Lung (tissue), 12 donors: ENCODE data around the gene HS3ST2. TPM values are rescaled to one million over a fixed set of nuclear protein-coding genes. Genes with fewer than 3 reads are reported as not detected.

Source experiments
- ATAC-seq: fragments of 200-7000 bp; cut with Tn5 transposase; one replicate; pipeline ENCODE4 v1.9.1; 2020; ENCODE audit warnings: moderate number of reproducible peaks; ENCODE audit not compliant: insufficient read depth, low FRiP score
- DNase-seq, 3 donors: peaks; one replicate each; pipeline ENCODE4 v3.0.0-alpha.2; 2013 to 2017
- H3K27ac ChIP-seq, 2 donors: one replicate each; pipeline ENCODE4 v1.5.1; 2013; ENCODE audit warnings: mild to moderate bottlenecking in 2 of 2, moderate library complexity in 2 of 2, control low read depth in 1 of 2, inconsistent platforms in 1 of 2, low read depth in 1 of 2, low read length in 1 of 2
- H3K27me3 ChIP-seq, 3 donors: one replicate each; pipeline ENCODE4 v1.5.1; 2013; ENCODE audit warnings: low read length in 2 of 3; ENCODE audit not compliant: control insufficient read depth in 3 of 3, insufficient read depth in 3 of 3
- H3K36me3 ChIP-seq, 4 donors: one replicate each; pipeline ENCODE4 v1.5.1; 2013; ENCODE audit warnings: low read length in 4 of 4, mild to moderate bottlenecking in 1 of 4, moderate library complexity in 1 of 4; ENCODE audit not compliant: control insufficient read depth in 4 of 4, insufficient read depth in 4 of 4
- H3K4me1 ChIP-seq, 5 donors: one replicate each; pipeline ENCODE4 v1.5.1; 2013; ENCODE audit warnings: low read length in 5 of 5, mild to moderate bottlenecking in 2 of 5, moderate library complexity in 1 of 5; ENCODE audit not compliant: control insufficient read depth in 5 of 5, insufficient read depth in 5 of 5
- H3K4me3 ChIP-seq: one replicate; pipeline ENCODE4 v1.5.1; 2013; ENCODE audit warnings: mild to moderate bottlenecking, control low read depth, moderate library complexity
- H3K9ac ChIP-seq, 2 donors: one replicate each; pipeline ENCODE4 v1.5.1; 2013; ENCODE audit warnings: low read length in 2 of 2, control low read depth in 1 of 2; ENCODE audit not compliant: insufficient read depth in 1 of 2
- H3K9me3 ChIP-seq, 4 donors: one replicate each; pipeline ENCODE4 v1.5.1; 2013; ENCODE audit warnings: low read length in 3 of 4, mild to moderate bottlenecking in 1 of 4, moderate library complexity in 1 of 4; ENCODE audit not compliant: control insufficient read depth in 4 of 4, insufficient read depth in 3 of 4
- WGBS, 2 donors: extraction: QIAGEN DNeasy Blood & Tissue Kit; methylation state at CpG; one replicate each; pipeline ENCODE4 v1.1.7; 2013; 5-methylcytosine and 5-hydroxymethylcytosine counted together
- polyA plus RNA-seq, 2 donors: library from polyadenylated mRNA; stranded (reverse); fragments of 200-250 nt; gene quantifications; one replicate each; pipeline ENCODE4 v1.2.1, GENCODE V29; 2013
- total RNA-seq, 2 donors: library from RNA; depleted of rRNA in 1 of 2; stranded (reverse); fragments of >200 nt in 1 of 2; gene quantifications; one replicate each; pipeline ENCODE4 v1.2.1, GENCODE V29; 2014 to 2021
- TF ChIP-seq, protein P1 (sequence below): IDR thresholded peaks from 2 replicates; pipeline ENCODE4 v1.5.1; 2012; ENCODE audit warnings: mild to moderate bottlenecking; ENCODE audit errors: control extremely low read depth, extremely low read depth
- donor health status: control.
- donor health status: control.
- donor health status: Bipolar disorder and iron deficiency.
- donor health status: healthy.
- donor health status: DM: yes; HTN: yes; CAD: no.

Gene HS3ST2
- total and polyA plus RNA-seq, 4 donors: 0.31 to 5.6 (median 1.3) TPM

DNA sequence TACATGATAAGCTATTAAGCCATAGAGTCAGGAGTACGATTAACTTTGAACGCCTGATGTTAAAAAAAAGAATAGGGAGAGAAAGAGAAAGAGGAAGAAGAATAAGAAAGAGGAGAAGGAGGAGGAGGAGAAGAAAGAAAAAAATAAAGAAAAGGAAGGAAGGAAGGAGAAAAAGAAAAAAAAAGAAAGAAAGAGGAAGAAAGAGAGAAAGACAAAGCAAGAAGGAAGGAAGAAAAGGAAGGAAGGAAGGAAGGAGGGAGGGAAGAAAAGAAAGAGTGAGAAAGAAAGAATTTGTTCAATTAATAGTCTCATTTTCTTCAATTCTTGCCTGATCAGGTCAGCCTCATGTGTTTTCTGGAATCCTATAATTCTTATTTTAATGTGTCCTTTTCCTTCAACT lies 33.7 kb downstream of the HS3ST2 start:
- Histone ChIP-seq H3K4me3 (no peak overlapping the region), H3K9me3 (peaks cover 0 to 3% (median 0%) of the 10 kb centered on the region in 4 donors), H3K27me3 (peaks cover 0 to 2% (median 0%) of the 10 kb centered on the region in 3 donors), H3K9ac (no peak overlapping the region), H3K27ac (no peak overlapping the region), H3K36me3 (no peaks in the 10 kb centered on the region), H3K4me1 (no peaks in the 10 kb centered on the region)
- TF ChIP-seq, protein P1, sequence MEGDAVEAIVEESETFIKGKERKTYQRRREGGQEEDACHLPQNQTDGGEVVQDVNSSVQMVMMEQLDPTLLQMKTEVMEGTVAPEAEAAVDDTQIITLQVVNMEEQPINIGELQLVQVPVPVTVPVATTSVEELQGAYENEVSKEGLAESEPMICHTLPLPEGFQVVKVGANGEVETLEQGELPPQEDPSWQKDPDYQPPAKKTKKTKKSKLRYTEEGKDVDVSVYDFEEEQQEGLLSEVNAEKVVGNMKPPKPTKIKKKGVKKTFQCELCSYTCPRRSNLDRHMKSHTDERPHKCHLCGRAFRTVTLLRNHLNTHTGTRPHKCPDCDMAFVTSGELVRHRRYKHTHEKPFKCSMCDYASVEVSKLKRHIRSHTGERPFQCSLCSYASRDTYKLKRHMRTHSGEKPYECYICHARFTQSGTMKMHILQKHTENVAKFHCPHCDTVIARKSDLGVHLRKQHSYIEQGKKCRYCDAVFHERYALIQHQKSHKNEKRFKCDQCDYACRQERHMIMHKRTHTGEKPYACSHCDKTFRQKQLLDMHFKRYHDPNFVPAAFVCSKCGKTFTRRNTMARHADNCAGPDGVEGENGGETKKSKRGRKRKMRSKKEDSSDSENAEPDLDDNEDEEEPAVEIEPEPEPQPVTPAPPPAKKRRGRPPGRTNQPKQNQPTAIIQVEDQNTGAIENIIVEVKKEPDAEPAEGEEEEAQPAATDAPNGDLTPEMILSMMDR: no peak
- DNase-seq: no peak
- ATAC-seq: no peak
- 96 to 99% methylated on average over 2 of the region's 2 CpGs for WGBS, 2 donors

DNA sequence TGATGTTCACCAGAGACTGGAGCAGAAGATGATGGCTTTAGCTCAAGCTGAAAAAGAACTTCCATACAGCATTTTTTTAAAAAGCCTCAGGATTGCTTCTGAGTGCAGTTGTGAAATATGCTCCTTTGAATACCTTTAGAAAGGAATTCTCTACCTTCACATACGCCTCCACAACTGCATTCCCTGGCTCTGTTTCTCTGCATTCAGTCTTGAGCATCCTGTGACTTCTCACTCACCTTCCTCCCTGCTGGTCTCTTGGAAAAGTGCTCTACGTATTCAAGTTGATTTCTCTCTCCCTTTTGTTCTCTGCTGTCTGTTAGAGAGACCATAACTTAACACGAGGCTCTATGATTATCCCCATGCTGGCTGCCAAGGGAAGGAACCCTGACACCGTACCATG lies 34.5 kb downstream of the HS3ST2 start:
- Histone ChIP-seq H3K27me3 (peaks cover 0 to 2% (median 0%) of the 10 kb centered on the region in 3 donors), H3K9ac (no peak overlapping the region), H3K9me3 (peaks cover 0 to 3% (median 0%) of the 10 kb centered on the region in 4 donors), H3K4me3 (no peak overlapping the region), H3K36me3 (no peaks in the 10 kb centered on the region), H3K27ac (no peak overlapping the region), H3K4me1 (no peaks in the 10 kb centered on the region)
- 47 to 57% methylated on average over 4 of the region's 4 CpGs for WGBS, 2 donors
- ATAC-seq (no peak), DNase-seq (no peak)
- TF ChIP-seq, protein P1: no peak

DNA sequence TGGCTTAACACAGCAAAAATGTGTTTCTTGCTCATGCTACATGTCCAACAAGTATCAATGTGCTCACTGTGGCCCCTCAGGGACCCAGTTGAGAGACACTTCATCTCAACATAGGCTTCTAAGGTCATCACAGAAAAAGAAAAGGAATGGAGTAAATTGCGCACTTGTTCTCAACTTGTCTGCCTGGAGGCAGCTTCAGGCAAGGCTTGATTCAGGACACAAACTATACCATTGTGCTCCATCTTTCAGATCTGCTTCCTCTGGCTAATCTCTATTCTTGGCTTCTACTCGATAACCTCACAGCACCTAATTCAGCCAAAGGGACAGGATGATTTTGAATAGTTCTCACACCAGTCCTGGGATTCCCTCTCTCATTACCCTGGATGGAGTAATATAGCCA lies 35.6 kb downstream of the HS3ST2 start:
- no peak for DNase-seq
- WGBS, 2 donors: 90 to 95% methylated on average over 2 of the region's 2 CpGs
- H3K9ac ChIP-seq: no peak overlapping the region

DNA sequence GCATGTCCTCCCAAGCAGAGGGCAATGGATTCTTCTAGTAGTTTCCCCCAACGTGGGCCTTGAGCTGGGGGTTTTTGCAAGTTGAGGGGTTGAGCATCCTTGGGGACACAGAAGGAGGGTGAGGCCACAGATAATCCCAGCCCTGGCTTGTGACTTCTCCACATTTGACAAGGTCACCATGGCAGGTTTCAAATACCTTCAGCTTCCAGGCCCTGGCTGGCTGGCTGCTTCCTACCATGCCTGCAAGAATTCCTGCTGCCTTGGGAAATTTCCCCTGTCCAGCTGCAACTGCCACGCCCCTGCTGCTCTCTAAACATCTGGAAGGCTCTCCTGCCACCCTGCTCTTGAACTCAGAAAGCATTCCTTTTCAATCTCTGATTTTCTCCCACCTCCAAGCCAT lies 41.3 kb downstream of the HS3ST2 start:
- H3K4me3 ChIP-seq: no peak overlapping the region
- DNase-seq: no peak
- no peak overlapping the region for H3K9ac ChIP-seq
- no peak for ATAC-seq
- H3K4me1 ChIP-seq: no peaks in the 10 kb centered on the region
- no peaks in the 10 kb centered on the region for H3K27me3 ChIP-seq
- no peaks in the 10 kb centered on the region for H3K36me3 ChIP-seq
- whole genome bisulfite sequencing, 2 donors: 47 to 76% methylated on average over 2 of the region's 2 CpGs
- no peak overlapping the region for H3K27ac ChIP-seq
- no peaks in the 10 kb centered on the region for H3K9me3 ChIP-seq
- TF ChIP-seq, protein P1: no peak

More for the DNA sequence above, 35.6 kb downstream of the HS3ST2 start:
- H3K27me3 ChIP-seq: peaks cover 0 to 2% (median 0%) of the 10 kb centered on the region in 3 donors
- no peak for ATAC-seq
- no peak overlapping the region for H3K27ac ChIP-seq
- peaks cover 0 to under 1% (median 0%) of the 10 kb centered on the region in 4 donors for H3K9me3 ChIP-seq
- TF ChIP-seq, protein P1: no peak
- H3K4me1 ChIP-seq: no peaks in the 10 kb centered on the region
- no peak overlapping the region for H3K4me3 ChIP-seq
- H3K36me3 ChIP-seq: no peaks in the 10 kb centered on the region
